Stimulated activated CD4-positive, alpha-beta T cell treated with anti-CD3 and anti-CD28 coated beads, TNF-alpha, amount 100 ng/mL, for 48 hours (primary cell): ENCODE measurements around the gene CASP4.

Experiments
- DNase-seq, 3 donors: peaks; one replicate each; pipeline ENCODE4 v3.0.0-alpha.2; 2020; ENCODE audit warnings: low read depth in 3 of 3

CASP4 gene

DNA sequence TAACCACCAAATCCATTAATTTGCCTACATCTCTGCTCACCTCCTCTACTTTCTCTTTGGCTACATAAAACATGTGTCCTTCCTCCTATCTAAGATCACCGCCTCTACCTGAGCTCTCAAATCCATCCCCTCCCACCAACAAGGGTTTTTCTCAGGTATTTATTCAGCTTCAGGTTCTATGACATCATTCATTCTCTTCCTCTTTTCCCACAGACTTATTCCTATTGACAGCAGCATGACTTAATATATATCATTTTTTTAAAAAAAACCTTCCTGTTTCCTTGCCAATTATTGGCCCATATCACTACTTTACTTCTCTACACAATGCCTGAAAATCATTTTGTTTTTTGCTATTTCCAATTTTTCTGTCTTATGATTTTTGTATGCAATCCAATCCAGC, 74.5 kb downstream of the CASP4 start:
- DNase-seq = no peak
